ENCODE measurements around the gene CPED1.

DNA sequence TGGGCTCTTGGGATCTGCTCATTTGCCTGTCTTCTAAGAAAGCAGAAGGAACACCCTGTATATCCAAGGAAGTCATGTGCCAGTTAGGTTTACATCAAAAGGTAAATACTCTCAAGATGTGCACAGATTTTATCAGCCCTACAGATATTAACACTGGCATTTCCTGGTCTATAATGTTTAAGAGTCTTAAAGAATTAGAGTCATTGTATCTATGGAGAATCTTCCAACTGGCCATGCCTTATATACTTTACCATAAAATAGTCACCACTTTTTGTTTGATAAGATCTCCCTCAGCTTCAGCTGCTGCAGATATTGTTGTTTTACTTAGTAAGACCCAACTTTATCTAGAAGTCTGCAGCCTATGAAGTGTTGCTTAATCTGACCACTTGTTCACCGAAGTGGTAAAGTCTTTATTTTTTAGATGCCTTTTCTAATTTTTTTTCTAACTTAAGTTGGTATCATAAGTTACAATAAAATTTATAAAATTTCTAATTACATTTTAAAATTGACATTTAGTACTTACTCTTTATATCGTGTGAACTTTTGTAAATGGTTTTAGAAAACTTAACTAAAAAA is 58.5 kb downstream of the CPED1 start:
- TF ChIP-seq, protein P1, sequence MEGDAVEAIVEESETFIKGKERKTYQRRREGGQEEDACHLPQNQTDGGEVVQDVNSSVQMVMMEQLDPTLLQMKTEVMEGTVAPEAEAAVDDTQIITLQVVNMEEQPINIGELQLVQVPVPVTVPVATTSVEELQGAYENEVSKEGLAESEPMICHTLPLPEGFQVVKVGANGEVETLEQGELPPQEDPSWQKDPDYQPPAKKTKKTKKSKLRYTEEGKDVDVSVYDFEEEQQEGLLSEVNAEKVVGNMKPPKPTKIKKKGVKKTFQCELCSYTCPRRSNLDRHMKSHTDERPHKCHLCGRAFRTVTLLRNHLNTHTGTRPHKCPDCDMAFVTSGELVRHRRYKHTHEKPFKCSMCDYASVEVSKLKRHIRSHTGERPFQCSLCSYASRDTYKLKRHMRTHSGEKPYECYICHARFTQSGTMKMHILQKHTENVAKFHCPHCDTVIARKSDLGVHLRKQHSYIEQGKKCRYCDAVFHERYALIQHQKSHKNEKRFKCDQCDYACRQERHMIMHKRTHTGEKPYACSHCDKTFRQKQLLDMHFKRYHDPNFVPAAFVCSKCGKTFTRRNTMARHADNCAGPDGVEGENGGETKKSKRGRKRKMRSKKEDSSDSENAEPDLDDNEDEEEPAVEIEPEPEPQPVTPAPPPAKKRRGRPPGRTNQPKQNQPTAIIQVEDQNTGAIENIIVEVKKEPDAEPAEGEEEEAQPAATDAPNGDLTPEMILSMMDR (IDR thresholded peaks at IDR 0.05): no peak
- no peak for TF ChIP-seq TEAD4 (CRISPR knock-in tag; IDR thresholded peaks at IDR 0.05)
- TF ChIP-seq, protein P2, sequence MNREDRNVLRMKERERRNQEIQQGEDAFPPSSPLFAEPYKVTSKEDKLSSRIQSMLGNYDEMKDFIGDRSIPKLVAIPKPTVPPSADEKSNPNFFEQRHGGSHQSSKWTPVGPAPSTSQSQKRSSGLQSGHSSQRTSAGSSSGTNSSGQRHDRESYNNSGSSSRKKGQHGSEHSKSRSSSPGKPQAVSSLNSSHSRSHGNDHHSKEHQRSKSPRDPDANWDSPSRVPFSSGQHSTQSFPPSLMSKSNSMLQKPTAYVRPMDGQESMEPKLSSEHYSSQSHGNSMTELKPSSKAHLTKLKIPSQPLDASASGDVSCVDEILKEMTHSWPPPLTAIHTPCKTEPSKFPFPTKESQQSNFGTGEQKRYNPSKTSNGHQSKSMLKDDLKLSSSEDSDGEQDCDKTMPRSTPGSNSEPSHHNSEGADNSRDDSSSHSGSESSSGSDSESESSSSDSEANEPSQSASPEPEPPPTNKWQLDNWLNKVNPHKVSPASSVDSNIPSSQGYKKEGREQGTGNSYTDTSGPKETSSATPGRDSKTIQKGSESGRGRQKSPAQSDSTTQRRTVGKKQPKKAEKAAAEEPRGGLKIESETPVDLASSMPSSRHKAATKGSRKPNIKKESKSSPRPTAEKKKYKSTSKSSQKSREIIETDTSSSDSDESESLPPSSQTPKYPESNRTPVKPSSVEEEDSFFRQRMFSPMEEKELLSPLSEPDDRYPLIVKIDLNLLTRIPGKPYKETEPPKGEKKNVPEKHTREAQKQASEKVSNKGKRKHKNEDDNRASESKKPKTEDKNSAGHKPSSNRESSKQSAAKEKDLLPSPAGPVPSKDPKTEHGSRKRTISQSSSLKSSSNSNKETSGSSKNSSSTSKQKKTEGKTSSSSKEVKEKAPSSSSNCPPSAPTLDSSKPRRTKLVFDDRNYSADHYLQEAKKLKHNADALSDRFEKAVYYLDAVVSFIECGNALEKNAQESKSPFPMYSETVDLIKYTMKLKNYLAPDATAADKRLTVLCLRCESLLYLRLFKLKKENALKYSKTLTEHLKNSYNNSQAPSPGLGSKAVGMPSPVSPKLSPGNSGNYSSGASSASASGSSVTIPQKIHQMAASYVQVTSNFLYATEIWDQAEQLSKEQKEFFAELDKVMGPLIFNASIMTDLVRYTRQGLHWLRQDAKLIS (CRISPR knock-in tag; IDR thresholded peaks at IDR 0.05; ENCODE audit: borderline replicate concordance): no peak

All from WTC11 (cell line).